CD4-positive, alpha-beta T cell treated with Interferon alpha-2 for 1 hour (primary cell): Measurements from ENCODE around the gene TPGS1.
A peak's percentile ranks its signal among the peaks of the same experiment; 100 is the strongest.

Experiments used
- DNase-seq, 2 donors: peaks; one replicate each; pipeline ENCODE4 v3.0.0-alpha.2; 2020 to 2022

Gene TPGS1

GRCh38 chr19:496112-496665 lies 11.1 kb upstream of the TPGS1 start, which contains the start of gene MADCAM1:
TSS of gene MADCAM1 (plus strand) at chr19:496486. CDS start at chr19:496500, 14 bp downstream.
- DNase-seq, result no peak

DNA sequence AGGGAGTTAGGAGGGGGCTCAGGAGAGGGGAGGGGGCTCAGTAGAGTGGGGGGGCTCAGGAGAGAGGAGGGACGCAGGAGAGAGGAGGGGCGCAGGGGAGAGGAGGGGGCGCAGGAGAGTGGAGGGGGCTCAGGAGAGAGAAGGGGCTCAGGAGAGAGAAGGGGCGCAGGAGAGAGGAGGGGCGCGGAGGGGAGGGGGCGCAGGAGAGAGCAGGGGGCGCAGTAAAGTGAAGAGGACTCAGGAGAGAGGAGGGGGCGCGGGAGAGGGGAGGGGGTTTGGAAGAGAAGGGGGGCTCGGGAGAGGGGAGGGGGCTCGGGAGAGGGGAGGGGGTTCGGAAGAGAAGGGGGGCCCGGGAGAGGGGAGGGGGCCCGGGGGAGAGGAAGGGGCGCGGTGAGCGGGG lies 10.3 kb upstream of the TPGS1 start:
- no peak for DNase-seq

GRCh38 chr19:497491-497868 lies 9.8 kb upstream of the TPGS1 start:
- DNase-seq, result no peak

DNA sequence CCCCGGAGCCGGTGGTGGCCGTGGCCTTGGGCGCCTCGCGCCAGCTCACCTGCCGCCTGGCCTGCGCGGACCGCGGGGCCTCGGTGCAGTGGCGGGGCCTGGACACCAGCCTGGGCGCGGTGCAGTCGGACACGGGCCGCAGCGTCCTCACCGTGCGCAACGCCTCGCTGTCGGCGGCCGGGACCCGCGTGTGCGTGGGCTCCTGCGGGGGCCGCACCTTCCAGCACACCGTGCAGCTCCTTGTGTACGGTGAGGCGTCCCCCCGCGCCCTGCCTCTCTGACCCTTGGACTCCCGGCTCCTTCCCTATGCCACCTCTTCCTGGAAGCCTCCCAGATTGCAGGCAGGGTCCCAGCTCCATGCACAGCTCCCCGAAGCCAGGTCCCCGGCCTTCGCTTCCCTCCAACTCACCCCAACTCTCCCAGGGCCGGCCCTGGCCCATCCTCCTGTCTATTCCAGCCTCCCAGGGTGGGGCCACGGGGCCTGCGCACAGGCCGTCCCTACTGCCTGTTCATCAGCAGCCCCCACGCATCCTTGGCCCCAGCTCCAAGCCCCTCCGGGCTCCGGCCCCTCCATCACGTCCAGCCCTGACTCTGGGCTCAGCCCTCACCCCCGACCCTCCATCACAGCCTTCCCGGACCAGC lies 9.3 kb upstream of the TPGS1 start:
- DNase-seq, result no peak

DNA sequence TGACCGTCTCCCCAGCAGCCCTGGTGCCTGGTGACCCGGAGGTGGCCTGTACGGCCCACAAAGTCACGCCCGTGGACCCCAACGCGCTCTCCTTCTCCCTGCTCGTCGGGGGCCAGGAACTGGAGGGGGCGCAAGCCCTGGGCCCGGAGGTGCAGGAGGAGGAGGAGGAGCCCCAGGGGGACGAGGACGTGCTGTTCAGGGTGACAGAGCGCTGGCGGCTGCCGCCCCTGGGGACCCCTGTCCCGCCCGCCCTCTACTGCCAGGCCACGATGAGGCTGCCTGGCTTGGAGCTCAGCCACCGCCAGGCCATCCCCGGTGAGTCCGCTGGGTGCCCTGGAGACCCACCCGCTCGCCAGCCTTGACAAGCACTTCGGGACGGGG lies 8.8 kb upstream of the TPGS1 start:
- DNase-seq, result no peak

DNA sequence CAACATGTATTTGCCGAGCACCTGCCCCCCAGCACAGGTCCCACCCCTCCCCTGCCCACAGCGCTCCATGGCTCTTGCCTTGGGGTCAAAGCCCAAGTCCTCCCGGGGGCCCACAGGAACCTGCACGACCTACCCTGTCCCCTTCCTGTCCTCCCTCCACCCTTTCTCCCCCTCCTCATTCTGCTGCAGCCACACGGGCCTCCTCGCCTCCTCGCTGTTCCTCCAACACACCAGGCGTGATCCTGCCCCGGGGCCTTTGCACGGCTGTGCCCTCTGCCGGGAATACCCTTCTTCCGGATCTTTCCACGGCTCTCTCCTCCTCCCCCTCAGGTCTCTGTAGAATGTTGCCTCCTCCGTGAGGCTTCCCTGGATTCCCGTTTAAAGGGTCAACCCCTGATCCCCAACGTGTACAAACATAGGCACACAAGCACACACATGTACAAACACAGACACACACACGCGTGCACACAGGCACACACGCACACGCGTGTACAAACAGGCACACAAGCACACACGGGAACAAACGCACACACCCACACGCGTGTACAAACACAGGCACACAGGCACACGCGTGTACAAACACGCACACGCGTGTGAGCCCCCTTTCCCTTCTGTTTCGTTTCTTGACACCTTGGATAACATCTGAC lies 8.2 kb upstream of the TPGS1 start:
- DNase-seq, result no peak

DNA sequence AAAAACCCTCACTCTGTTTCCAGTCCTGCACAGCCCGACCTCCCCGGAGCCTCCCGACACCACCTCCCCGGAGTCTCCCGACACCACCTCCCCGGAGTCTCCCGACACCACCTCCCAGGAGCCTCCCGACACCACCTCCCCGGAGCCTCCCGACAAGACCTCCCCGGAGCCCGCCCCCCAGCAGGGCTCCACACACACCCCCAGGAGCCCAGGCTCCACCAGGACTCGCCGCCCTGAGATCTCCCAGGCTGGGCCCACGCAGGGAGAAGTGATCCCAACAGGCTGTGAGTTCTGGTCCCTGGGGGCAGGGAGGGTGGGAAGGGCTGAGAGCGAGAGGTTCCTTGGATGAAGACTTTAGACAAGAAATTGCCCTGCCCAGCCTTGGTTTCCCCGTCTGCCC lies 5.7 kb upstream of the TPGS1 start:
- DNase-seq, result no peak

DNA sequence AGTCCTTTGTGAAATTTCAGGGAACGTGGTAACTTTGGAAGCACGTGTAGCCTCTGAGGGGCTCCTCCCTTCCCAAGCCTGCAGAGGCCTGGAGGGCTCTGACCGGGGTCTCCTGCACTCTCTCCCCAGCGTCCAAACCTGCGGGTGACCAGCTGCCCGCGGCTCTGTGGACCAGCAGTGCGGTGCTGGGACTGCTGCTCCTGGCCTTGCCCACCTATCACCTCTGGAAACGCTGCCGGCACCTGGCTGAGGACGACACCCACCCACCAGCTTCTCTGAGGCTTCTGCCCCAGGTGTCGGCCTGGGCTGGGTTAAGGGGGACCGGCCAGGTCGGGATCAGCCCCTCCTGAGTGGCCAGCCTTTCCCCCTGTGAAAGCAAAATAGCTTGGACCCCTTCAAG lies 2.7 kb upstream of the TPGS1 start:
- DNase-seq, result no peak

- DNase-seq, result peak; percentile 97
These were observed 652 bp upstream of the TPGS1 start for GRCh38 chr19:506404-507285.

DNA sequence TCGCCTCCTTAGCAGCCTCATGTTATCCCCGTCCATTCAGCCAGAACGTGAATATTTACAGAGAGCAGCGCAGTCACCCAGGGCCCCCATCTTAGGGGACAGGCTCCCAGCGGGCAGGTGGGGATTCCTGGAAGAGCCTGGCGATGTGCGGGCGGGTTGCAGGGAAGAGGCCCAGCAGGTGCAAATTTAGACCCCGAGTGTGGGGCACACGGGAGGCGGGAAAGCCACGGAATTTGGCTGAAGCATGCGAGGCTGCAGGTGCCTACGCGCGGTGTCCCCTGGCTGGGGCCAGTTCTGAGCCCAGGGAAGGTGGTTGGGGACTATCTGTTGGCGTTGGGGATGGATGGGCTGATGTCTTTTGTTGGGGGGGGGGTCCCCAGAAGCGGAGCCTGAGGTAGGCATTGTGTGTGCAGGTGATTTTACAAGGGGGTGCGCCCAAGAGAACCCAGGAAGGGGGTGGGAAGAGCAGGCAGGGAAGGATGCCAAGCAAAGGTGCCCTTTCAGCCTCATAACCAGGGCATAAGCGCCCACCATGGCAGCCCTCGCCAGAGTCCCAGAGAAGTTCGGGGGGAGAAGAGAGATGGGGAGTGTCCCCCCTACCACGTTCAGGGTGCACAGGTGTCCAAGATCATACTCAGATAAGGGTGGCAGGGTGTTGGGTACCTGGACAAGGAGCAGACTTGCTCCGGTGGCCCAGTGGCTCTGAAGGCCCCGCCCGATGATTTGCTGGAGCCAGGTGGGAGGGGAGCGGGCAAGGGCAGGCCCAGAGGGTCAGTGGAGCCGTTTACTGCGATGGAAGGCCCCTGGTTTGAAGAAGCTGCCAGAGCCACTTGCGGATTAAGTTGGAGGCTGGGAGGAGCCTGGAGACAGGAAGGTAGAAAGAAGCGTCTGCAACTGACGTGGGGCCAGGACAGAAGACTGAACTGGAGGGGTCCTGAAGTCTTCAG lies 1.2 kb downstream of the TPGS1 start:
- DNase-seq, result no peak

- peak; percentile 92 to 96 for DNase-seq
These were observed 3.4 kb downstream of the TPGS1 start for GRCh38 chr19:510606-511100.

GRCh38 chr19:511101-511851 lies 4.0 kb downstream of the TPGS1 start:
- peak; percentile 84 to 91 for DNase-seq

- no peak for DNase-seq
These were observed 5.5 kb downstream of the TPGS1 start for GRCh38 chr19:512547-513365.

- DNase-seq, result no peak
These were observed 6.3 kb downstream of the TPGS1 start for GRCh38 chr19:513368-514165.

DNA sequence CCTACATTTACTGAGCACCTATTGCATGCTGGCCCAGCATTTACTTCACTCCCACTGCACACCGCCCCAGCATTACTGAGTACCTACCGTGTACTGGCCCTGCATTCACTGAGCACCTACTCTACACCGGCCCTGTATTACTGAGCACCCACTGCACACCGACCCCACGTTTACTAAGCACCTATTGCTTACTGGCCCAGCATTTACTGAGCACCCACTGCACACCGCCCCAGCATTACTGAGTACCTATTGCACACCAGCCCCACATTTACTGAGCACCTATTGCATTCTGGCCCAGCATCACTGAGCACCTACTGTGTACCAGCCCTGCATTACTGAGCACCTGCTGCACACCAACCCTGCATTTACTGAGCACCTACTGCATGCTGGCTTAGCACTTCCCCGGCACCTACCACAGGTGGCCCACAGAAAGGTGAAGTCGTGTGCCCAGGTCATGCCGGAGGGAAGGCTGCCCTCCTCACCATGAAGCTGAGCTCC lies 6.9 kb downstream of the TPGS1 start:
- DNase-seq, result no peak

DNA sequence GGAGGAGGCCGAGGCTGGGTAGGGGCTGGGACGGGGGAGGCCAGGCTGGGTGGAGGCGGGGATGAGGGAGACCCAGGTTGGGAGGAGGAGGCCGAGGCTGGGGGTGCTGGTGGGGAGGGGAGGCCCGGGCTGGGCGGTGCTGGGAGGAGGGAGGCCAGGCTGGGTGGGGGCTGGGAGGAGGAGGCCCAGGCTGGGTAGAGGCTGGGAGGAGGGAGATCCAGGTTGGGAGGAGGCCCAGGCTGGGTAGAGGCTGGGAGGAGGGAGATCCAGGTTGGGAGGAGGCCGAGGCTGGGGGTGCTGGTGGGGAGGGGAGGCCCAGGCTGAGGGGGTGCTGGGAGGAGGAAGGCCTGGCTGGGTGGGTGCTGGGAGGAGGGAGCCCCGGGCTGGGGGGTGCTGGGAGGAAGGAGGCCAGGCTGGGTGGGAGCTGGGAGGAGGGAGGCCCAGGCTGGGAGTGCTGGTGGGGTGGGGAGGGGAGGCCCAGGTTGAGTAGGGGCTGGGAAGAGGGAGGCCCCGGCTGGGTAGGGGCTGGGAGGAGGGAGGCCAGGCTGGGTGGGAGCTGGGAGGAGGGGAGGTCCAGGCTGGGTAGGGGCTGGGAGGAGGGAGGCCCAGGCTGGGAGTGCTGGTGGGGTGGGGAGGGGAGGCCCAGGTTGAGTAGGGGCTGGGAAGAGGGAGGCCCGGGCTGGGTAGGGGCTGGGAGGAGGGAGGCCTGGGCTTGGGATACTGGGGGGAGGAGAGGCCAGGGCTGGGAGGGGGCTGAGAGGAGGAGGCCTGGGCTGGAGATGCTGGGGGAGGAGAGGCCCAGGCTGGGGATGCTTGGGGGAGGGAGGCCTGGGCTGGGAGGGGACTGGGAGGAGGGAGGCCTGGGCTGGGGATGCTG lies 10.7 kb downstream of the TPGS1 start:
- no peak for DNase-seq

GRCh38 chr19:518598-519231 lies 11.4 kb downstream of the TPGS1 start:
- peak; percentile 55 to 71 for DNase-seq

DNA sequence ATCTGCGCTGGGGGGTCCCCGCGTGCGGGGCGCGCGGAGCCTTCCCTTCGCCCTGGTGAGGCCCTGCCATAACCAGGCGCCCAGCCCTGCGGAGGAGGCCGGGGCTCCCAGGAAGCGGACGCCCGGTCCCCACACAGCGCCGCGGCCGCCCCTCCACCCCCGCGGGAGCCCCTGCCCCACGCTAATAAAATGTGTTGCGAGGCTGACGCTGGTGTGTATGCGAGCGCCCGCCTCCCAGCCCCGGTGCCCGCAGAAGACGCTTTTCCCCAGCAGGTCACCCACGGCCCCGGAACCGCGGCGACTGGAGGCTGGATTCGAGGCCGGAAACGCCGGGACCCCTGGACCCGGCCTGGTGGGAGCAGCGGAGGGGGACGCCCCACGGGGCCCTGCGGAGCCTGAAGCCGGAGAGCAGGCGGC lies 12.2 kb downstream of the TPGS1 start:
- no peak for DNase-seq
